Mesodermal cell (in vitro differentiated cells): Measurements from ENCODE around the gene CACNB1.

Experiments used
- H3K27ac ChIP-seq: 2 replicates; pipeline ENCODE4 v1.7.0; 2013; ENCODE audit warnings: mild to moderate bottlenecking, low read depth, low read length, moderate library complexity; ENCODE audit not compliant: severe bottlenecking
- H3K36me3 ChIP-seq: 2 replicates; pipeline ENCODE4 v1.7.1; 2013; ENCODE audit warnings: mild to moderate bottlenecking, low read length, moderate library complexity; ENCODE audit not compliant: control insufficient read depth, insufficient read depth
- H3K4me1 ChIP-seq: one replicate; pipeline ENCODE4 v1.7.1; 2013; ENCODE audit warnings: mild to moderate bottlenecking, low read length; ENCODE audit not compliant: insufficient read depth, control insufficient read depth, poor library complexity, severe bottlenecking
- H3K4me3 ChIP-seq: 2 replicates; pipeline ENCODE4 v1.7.0; 2013; ENCODE audit warnings: low read length, control low read depth, mild to moderate bottlenecking; ENCODE audit not compliant: insufficient read depth, poor library complexity, severe bottlenecking; ENCODE audit errors: extremely low read depth
- H3K9me3 ChIP-seq: 2 replicates; pipeline ENCODE4 v1.7.1; 2013; ENCODE audit warnings: mild to moderate bottlenecking, low read length, moderate library complexity; ENCODE audit not compliant: control insufficient read depth
- WGBS, 2 experiments: methylation state at CpG; one replicate each; pipeline ENCODE4 v1.1.5; 2013; ENCODE audit warnings: missing lambda C conversion rate in 2 of 2; ENCODE audit not compliant: insufficient coverage in 2 of 2; 5-methylcytosine and 5-hydroxymethylcytosine counted together

CACNB1 gene

GRCh38 chr17:39165841-39166349 lies 31.6 kb downstream of the CACNB1 start, which contains the start of gene ARL5C:
Gene ARL5C (minus strand): TSS chr17:39166161. CDS start chr17:39165760, 401 bp downstream.
- WGBS, 2 experiments, result 84 to 88% methylated on average over 16 to 17 of the region's 17 CpGs
- peak within 1 kb of the TSS; percentile 41 for H3K4me3 ChIP-seq

GRCh38 chr17:39165178-39165840 lies 32.2 kb downstream of the CACNB1 start:
- WGBS, 2 experiments, result 50 to 54% methylated on average over 46 to 50 of the region's 51 CpGs
- no peaks in the 10 kb centered on the region for H3K36me3 ChIP-seq
- H3K27ac ChIP-seq, result no peak overlapping the region
- H3K4me3 ChIP-seq, result peak overlapping the region; percentile 41
- H3K9me3 ChIP-seq, result no peaks in the 10 kb centered on the region
- peaks cover 6% of the 10 kb centered on the region for H3K4me1 ChIP-seq

More at GRCh38 chr17:39165841-39166349, 31.6 kb downstream of the CACNB1 start, which contains the start of gene ARL5C:
- H3K4me1 ChIP-seq, result peaks cover 6% of the 10 kb centered on the region
- H3K36me3 ChIP-seq, result no peaks in the 10 kb centered on the region
- no peaks in the 10 kb centered on the region for H3K9me3 ChIP-seq
- H3K27ac ChIP-seq, result no peak within 1 kb of the TSS

GRCh38 chr17:39164675-39165143 lies 32.8 kb downstream of the CACNB1 start:
- Histone ChIP-seq H3K27ac (no peak overlapping the region), H3K9me3 (no peaks in the 10 kb centered on the region), H3K36me3 (no peaks in the 10 kb centered on the region), H3K4me3 (peak overlapping the region; percentile 41), H3K4me1 (peaks cover 6% of the 10 kb centered on the region)
- WGBS, 2 experiments, result 4 to 6% methylated on average over 12 to 15 of the region's 15 CpGs

- no peaks in the 10 kb centered on the region for H3K36me3 ChIP-seq
- WGBS, 2 experiments, result 83 to 88% methylated on average over 1 of the region's 2 CpGs
- no peak overlapping the region for H3K4me3 ChIP-seq
- no peaks in the 10 kb centered on the region for H3K9me3 ChIP-seq
- H3K27ac ChIP-seq, result no peak overlapping the region
- H3K4me1 ChIP-seq, result no peaks in the 10 kb centered on the region
Measured at GRCh38 chr17:39161962-39162361, 35.5 kb downstream of the CACNB1 start.

GRCh38 chr17:39158623-39159022 lies 38.8 kb downstream of the CACNB1 start:
- H3K4me1 ChIP-seq, result peaks cover 2% of the 10 kb centered on the region
- no peaks in the 10 kb centered on the region for H3K9me3 ChIP-seq
- no peak overlapping the region for H3K27ac ChIP-seq
- H3K4me3 ChIP-seq, result no peak overlapping the region
- WGBS, 2 experiments, result 88% methylated on average over 2 of the region's 2 CpGs
- H3K36me3 ChIP-seq, result no peaks in the 10 kb centered on the region

- H3K27ac ChIP-seq, result no peak overlapping the region
- WGBS, 2 experiments, result 38 to 68% methylated on average over 1 to 3 of the region's 7 CpGs
- H3K4me1 ChIP-seq, result peaks cover 10% of the 10 kb centered on the region
- H3K36me3 ChIP-seq, result no peaks in the 10 kb centered on the region
- H3K9me3 ChIP-seq, result no peaks in the 10 kb centered on the region
- no peak overlapping the region for H3K4me3 ChIP-seq
Measured at GRCh38 chr17:39156491-39156890, 41.0 kb downstream of the CACNB1 start.

GRCh38 chr17:39155654-39156053 lies 41.8 kb downstream of the CACNB1 start:
- Histone ChIP-seq H3K4me1 (peaks cover 10% of the 10 kb centered on the region), H3K36me3 (no peaks in the 10 kb centered on the region), H3K27ac (no peak overlapping the region), H3K4me3 (no peak overlapping the region), H3K9me3 (no peaks in the 10 kb centered on the region)
- no CpG with 5 or more reads among the region's 2 CpGs for WGBS, 2 experiments

- H3K4me1 ChIP-seq, result peaks cover 10% of the 10 kb centered on the region
Measured at GRCh38 chr17:39153599-39154051, 43.8 kb downstream of the CACNB1 start.

GRCh38 chr17:39151943-39152818 lies 45.3 kb downstream of the CACNB1 start:
- H3K27ac ChIP-seq, result peak overlapping the region; percentile 18
- 7 to 19% methylated on average over 13 of the region's 25 CpGs for WGBS, 2 experiments
- H3K36me3 ChIP-seq, result no peaks in the 10 kb centered on the region
- H3K4me1 ChIP-seq, result peaks cover 10% of the 10 kb centered on the region
- H3K4me3 ChIP-seq, result peak overlapping the region; percentile 96
- no peaks in the 10 kb centered on the region for H3K9me3 ChIP-seq

More at GRCh38 chr17:39153599-39154051, 43.8 kb downstream of the CACNB1 start:
- 0% methylated on average over 4 to 5 of the region's 16 CpGs for WGBS, 2 experiments
- peak overlapping the region; percentile 49 for H3K27ac ChIP-seq
- no peaks in the 10 kb centered on the region for H3K9me3 ChIP-seq
- no peaks in the 10 kb centered on the region for H3K36me3 ChIP-seq
- peak overlapping the region; percentile 96 for H3K4me3 ChIP-seq

GRCh38 chr17:39151150-39151942 lies 46.1 kb downstream of the CACNB1 start, which contains the start of gene PLXDC1:
Gene PLXDC1 (minus strand): TSS chr17:39151637. CDS start chr17:39151437, 200 bp downstream.
- no peaks in the 10 kb centered on the region for H3K9me3 ChIP-seq
- H3K36me3 ChIP-seq, result no peaks in the 10 kb centered on the region
- peak within 1 kb of the TSS; percentile 18 for H3K27ac ChIP-seq
- H3K4me3 ChIP-seq, result peak within 1 kb of the TSS; percentile 96
- H3K4me1 ChIP-seq, result peaks cover 8% of the 10 kb centered on the region
- 2 to 5% methylated on average over 27 to 41 of the region's 68 CpGs for WGBS, 2 experiments
